Memory B cell (primary cell): Measurements from ENCODE around the gene SLC25A1.

ENCODE experiments used
- ATAC-seq: fragments of 150-1000 bp; cut with Tn5 transposase; 2 replicates; pipeline ENCODE4 v1.10.0; 2021; ENCODE audit warnings: low read depth, mild to moderate bottlenecking, moderate library complexity
- DNase-seq, 2 donors: peaks; one replicate each; pipeline ENCODE4 v3.0.0; 2022; ENCODE audit warnings: low spot score in 2 of 2
- H3K27ac Mint-ChIP-seq: one replicate; pipeline ENCODE4 v1.8.0; 2022; ENCODE audit warnings: mild to moderate bottlenecking, moderate library complexity, mixed read lengths
- H3K27me3 Mint-ChIP-seq: one replicate; pipeline ENCODE4 v1.8.0; 2022; ENCODE audit warnings: mixed read lengths
- H3K36me3 Mint-ChIP-seq: one replicate; pipeline ENCODE4 v1.8.0; 2022; ENCODE audit warnings: mild to moderate bottlenecking, mixed read lengths
- H3K4me1 Mint-ChIP-seq: one replicate; pipeline ENCODE4 v1.8.0; 2022; ENCODE audit warnings: mixed read lengths
- H3K4me3 Mint-ChIP-seq: one replicate; pipeline ENCODE4 v1.8.0; 2022; ENCODE audit warnings: mild to moderate bottlenecking, moderate library complexity, mixed read lengths
- H3K9me3 Mint-ChIP-seq: one replicate; pipeline ENCODE4 v1.8.0; 2022; ENCODE audit warnings: mixed read lengths

Gene SLC25A1

GRCh38 chr22:19197997-19198865, 19.7 kb upstream of the SLC25A1 start:
- Mint-ChIP-seq H3K27ac (no peak overlapping the region), H3K4me1 (peaks cover 13% of the 10 kb centered on the region), H3K4me3 (no peak overlapping the region), H3K27me3 (peaks cover 6% of the 10 kb centered on the region), H3K36me3 (no peaks in the 10 kb centered on the region), H3K9me3 (peaks cover 2% of the 10 kb centered on the region)
- DNase-seq (no peak), ATAC-seq (no peak)

- Mint-ChIP-seq H3K27ac (no peak overlapping the region), H3K4me1 (peaks cover 13% of the 10 kb centered on the region), H3K9me3 (no peaks in the 10 kb centered on the region), H3K4me3 (no peak overlapping the region), H3K27me3 (peaks cover 4% of the 10 kb centered on the region), H3K36me3 (no peaks in the 10 kb centered on the region)
- no peak for ATAC-seq
- no peak for DNase-seq
These were observed 18.5 kb upstream of the SLC25A1 start for GRCh38 chr22:19196841-19197612.

- no peak for DNase-seq
- H3K4me3 Mint-ChIP-seq, result no peak overlapping the region
- no peak for ATAC-seq
These were observed 17.5 kb upstream of the SLC25A1 start for GRCh38 chr22:19195796-19196731.

GRCh38 chr22:19194766-19195536, 16.4 kb upstream of the SLC25A1 start:
- ATAC-seq (no peak), DNase-seq (no peak)
- H3K27me3 Mint-ChIP-seq, result peaks cover 4% of the 10 kb centered on the region
- no peaks in the 10 kb centered on the region for H3K36me3 Mint-ChIP-seq
- H3K4me3 Mint-ChIP-seq, result no peak overlapping the region
- peaks cover 13% of the 10 kb centered on the region for H3K4me1 Mint-ChIP-seq
- H3K9me3 Mint-ChIP-seq, result no peaks in the 10 kb centered on the region
- no peak overlapping the region for H3K27ac Mint-ChIP-seq

More at GRCh38 chr22:19195796-19196731, 17.5 kb upstream of the SLC25A1 start:
- Mint-ChIP-seq H3K4me1 (peaks cover 13% of the 10 kb centered on the region), H3K27ac (no peak overlapping the region), H3K36me3 (no peaks in the 10 kb centered on the region), H3K27me3 (peaks cover 4% of the 10 kb centered on the region), H3K9me3 (no peaks in the 10 kb centered on the region)

- Mint-ChIP-seq H3K27me3 (peaks cover 4% of the 10 kb centered on the region), H3K4me1 (peaks cover 13% of the 10 kb centered on the region), H3K27ac (no peak overlapping the region), H3K4me3 (no peak overlapping the region), H3K36me3 (no peaks in the 10 kb centered on the region), H3K9me3 (no peaks in the 10 kb centered on the region)
- DNase-seq (no peak), ATAC-seq (no peak)
These were observed 15.3 kb upstream of the SLC25A1 start for GRCh38 chr22:19193879-19194278.

- H3K4me3 Mint-ChIP-seq, result no peak overlapping the region
- ATAC-seq (no peak), DNase-seq (no peak)
- H3K27me3 Mint-ChIP-seq, result peaks cover 2% of the 10 kb centered on the region
- no peak overlapping the region for H3K27ac Mint-ChIP-seq
- H3K36me3 Mint-ChIP-seq, result no peaks in the 10 kb centered on the region
- no peaks in the 10 kb centered on the region for H3K9me3 Mint-ChIP-seq
- peaks cover 2% of the 10 kb centered on the region for H3K4me1 Mint-ChIP-seq
These were observed 9.4 kb upstream of the SLC25A1 start for GRCh38 chr22:19187716-19188563.

- DNase-seq, result no peak
- peaks cover 2% of the 10 kb centered on the region for H3K27me3 Mint-ChIP-seq
- no peaks in the 10 kb centered on the region for H3K9me3 Mint-ChIP-seq
- ATAC-seq, result no peak
- no peaks in the 10 kb centered on the region for H3K36me3 Mint-ChIP-seq
- H3K27ac Mint-ChIP-seq, result no peak overlapping the region
- no peak overlapping the region for H3K4me3 Mint-ChIP-seq
- peaks cover 9% of the 10 kb centered on the region for H3K4me1 Mint-ChIP-seq
These were observed 5.9 kb upstream of the SLC25A1 start for GRCh38 chr22:19184276-19184997.

- peaks cover 2% of the 10 kb centered on the region for H3K27me3 Mint-ChIP-seq
- ATAC-seq, result no peak
- no peaks in the 10 kb centered on the region for H3K9me3 Mint-ChIP-seq
- H3K36me3 Mint-ChIP-seq, result no peaks in the 10 kb centered on the region
- H3K4me3 Mint-ChIP-seq, result no peak overlapping the region
- H3K4me1 Mint-ChIP-seq, result peaks cover 9% of the 10 kb centered on the region
- no peak for DNase-seq
- H3K27ac Mint-ChIP-seq, result peak overlapping the region; percentile 46
These were observed 4.7 kb upstream of the SLC25A1 start for GRCh38 chr22:19183216-19183615.

- DNase-seq (no peak), ATAC-seq (no peak)
- no peaks in the 10 kb centered on the region for H3K36me3 Mint-ChIP-seq
- no peak overlapping the region for H3K4me3 Mint-ChIP-seq
- H3K27me3 Mint-ChIP-seq, result peaks cover 2% of the 10 kb centered on the region
- H3K27ac Mint-ChIP-seq, result no peak overlapping the region
- peaks cover 12% of the 10 kb centered on the region for H3K4me1 Mint-ChIP-seq
- H3K9me3 Mint-ChIP-seq, result no peaks in the 10 kb centered on the region
These were observed 4.1 kb upstream of the SLC25A1 start for GRCh38 chr22:19182472-19183157.

- H3K4me1 Mint-ChIP-seq, result peaks cover 13% of the 10 kb centered on the region
- no peak for DNase-seq
- no peaks in the 10 kb centered on the region for H3K9me3 Mint-ChIP-seq
- peaks cover 2% of the 10 kb centered on the region for H3K27me3 Mint-ChIP-seq
- ATAC-seq, result no peak
- H3K4me3 Mint-ChIP-seq, result no peak overlapping the region
- no peaks in the 10 kb centered on the region for H3K36me3 Mint-ChIP-seq
- no peak overlapping the region for H3K27ac Mint-ChIP-seq
These were observed 3.4 kb upstream of the SLC25A1 start for GRCh38 chr22:19181786-19182471.

- H3K36me3 Mint-ChIP-seq, result no peaks in the 10 kb centered on the region
- H3K27ac Mint-ChIP-seq, result no peak overlapping the region
- H3K9me3 Mint-ChIP-seq, result no peaks in the 10 kb centered on the region
- no peak for DNase-seq
- H3K27me3 Mint-ChIP-seq, result peaks cover 2% of the 10 kb centered on the region
- no peak overlapping the region for H3K4me3 Mint-ChIP-seq
- no peak for ATAC-seq
- peaks cover 19% of the 10 kb centered on the region for H3K4me1 Mint-ChIP-seq
These were observed 2.3 kb upstream of the SLC25A1 start for GRCh38 chr22:19180740-19181410.
